Pons (tissue), 1 donor: Measurements from ENCODE around the gene DUSP8.
"Not testable (repeated sequence)": the region's sequence is repeated elsewhere in the genome, so short reads cannot be mapped to it uniquely, and the experiment has no call there.

Experiments
- DNase-seq: peaks from one replicate; pipeline ENCODE4 v3.0.0-alpha.2; 2016; ENCODE audit warnings: low spot score

DUSP8 gene

DNA sequence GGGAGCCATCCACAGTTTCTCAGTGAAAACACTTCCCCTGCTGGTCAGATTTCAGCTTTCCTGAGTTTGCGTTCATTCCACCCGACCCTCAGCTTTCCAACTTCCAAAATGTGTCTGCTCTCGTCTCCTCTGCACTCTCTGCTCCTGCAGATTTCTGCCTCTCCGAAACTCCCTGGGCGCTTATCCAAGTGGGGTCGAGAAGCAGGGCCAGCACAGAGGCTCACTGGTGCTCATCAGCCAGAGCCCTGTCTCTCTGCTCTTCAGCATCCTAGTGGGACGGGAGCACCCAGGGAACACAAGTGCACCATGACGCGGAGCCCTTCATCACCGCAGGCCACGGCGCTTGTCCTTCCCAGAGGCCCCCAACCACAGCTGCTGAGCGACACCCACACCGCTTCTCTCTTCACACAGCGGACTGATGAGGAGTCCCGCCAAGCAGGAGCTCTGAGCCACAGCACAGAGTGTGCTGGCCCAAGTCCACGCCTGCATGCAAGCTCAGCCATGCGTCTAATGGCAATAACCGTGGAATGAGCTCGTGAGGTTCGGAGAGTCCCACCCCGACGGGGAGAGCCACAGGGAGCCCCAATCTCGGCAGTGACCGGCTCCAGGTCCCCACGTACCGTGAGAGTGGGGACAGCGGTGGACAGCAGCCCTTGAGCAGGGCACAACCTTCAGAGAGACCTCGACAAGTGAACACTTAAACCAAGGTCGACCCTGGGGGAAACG is 57.6 kb downstream of the DUSP8 start:
- no peak for DNase-seq

DNA sequence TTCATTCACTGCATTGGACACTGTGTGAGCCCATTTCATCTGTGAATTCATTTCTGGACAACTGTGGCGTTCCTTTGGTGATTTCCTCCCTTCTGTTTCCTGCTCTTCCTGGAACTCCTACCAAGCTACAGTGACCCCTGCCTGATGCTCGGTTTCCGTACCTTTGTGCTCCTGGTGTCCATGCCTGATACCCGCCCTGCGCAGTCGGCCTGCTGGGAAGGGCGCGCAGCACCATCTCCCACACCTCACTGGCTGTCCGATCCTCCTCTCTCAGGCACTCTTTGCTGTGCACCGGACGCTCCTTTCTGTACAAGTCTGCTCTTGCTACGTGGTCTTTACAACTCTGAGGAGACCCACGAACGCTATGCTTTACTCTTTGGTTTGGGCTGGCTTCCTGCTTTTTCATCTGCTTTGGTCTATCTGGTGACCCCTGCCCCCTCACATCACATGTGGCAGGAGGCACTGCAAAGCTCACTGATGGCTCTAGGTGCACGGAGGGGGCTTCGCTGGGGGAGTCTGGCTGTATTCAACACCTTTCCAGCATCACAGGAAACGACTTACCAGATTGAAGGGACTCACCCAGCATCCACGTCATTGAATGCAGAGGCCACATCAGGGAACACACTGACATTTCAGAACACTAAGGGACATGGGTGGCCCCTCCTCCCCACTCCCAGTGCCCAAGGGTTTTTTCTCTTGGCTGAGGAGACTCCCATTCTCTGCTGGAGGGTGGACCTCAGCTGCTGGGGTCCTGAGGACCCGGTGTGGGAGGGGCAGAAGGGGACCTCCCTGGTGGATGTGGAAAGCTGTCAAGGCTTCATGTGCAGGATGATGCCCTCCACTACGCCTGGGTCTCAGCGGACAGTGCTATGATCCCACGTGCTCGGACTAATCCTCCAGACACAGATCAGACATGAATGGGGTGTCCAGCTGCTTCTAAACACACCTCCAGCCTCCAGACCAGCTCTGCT is 58.5 kb downstream of the DUSP8 start:
- DNase-seq: no peak

DNA sequence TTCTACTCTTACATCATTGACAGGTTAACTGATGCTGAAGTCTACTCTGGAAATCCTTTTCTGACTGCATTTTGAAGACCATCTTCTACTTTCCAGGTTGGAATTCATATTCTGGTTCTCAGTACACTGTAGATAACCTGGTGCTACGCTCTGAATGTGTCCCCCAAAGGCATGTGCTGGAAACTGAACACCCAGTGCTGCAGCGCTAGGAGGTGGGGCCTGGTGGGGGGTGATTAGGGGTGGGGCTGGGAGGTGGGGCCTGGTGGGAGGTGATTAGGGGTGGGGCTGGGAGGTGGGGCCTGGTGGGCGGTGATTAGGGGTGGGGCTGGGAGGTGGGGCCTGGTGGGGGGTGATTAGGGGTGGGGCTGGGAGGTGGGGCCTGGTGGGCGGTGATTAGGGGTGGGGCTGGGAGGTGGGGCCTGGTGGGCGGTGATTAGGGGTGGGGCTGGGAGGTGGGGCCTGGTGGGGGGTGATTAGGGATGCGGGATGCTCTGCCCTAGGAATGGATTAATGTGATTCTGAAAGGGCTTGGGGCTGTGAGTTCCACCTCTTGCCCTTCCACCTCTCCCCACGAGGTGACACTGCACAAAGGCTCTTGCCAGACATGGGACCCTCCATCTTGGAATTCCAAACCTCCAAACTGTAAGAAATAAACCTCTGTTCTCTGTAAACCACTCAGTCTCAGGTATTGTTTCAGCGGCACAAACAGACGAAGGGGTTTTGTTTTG is 59.4 kb downstream of the DUSP8 start:
- not testable (repeated sequence) for DNase-seq

DNA sequence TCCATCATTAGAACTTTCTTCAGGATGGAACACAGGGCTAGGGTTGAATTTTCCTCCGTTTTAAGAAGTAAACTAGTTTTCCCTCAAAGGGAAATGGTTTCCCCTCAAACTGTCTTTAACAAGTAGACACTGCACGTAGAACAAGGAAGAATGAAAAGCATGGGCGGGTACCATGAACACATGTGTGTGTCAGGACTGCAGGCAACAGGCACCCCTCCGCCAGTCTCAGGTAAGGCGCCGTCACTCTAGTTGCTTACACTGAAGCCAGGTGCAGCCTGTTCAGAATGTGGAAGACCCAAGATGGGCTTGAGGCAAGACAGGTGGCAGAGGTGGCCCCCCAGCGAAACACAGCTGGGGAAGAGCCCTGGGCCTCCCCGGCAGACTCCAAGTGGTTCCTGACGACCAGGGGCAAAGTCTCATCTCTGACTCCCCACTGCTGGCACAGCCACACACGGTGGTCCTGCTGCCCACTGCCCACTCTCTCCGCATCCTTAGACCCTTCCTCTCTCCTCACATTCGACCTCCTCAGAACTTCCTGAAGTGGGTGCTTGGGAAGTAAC is 60.1 kb downstream of the DUSP8 start:
- DNase-seq: no peak

DNA sequence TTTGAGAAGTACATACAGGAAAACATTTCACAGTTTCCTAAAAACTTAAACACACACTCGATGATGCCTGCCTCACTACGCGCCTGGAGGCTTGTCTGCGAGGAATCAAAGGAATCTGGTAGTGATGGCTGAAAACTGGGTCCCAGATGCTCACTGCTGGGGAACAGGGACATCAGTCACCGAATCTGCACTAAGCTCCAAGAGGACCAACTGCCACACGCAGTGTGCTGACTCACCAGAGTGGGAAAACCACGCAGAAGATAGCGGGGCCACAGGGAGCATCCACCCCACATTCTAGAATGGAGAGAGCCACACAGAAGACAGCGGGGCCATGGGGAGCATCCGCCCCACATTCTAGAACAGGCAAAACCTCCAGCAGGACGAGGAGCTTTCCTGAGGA is 61.1 kb downstream of the DUSP8 start:
- DNase-seq: no peak

DNA sequence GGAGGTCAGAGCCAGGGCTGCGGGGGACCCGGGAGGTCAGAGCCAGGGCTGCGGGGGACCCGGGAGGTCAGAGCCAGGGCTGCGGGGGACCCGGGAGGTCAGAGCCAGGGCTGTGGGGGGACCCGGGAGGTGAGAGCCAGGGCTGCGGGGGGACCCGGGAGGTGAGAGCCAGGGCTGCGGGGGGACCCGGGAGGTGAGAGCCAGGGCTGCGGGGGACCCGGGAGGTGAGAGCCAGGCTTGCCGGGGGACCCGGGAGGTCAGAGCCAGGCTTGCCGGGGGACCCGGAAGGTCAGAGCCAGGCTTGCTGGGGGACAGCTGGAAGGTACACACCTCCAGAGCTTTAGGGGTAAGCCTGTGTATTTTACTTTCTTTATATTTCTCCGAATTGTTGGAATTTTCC is 61.7 kb downstream of the DUSP8 start:
- not testable (repeated sequence) for DNase-seq

DNA sequence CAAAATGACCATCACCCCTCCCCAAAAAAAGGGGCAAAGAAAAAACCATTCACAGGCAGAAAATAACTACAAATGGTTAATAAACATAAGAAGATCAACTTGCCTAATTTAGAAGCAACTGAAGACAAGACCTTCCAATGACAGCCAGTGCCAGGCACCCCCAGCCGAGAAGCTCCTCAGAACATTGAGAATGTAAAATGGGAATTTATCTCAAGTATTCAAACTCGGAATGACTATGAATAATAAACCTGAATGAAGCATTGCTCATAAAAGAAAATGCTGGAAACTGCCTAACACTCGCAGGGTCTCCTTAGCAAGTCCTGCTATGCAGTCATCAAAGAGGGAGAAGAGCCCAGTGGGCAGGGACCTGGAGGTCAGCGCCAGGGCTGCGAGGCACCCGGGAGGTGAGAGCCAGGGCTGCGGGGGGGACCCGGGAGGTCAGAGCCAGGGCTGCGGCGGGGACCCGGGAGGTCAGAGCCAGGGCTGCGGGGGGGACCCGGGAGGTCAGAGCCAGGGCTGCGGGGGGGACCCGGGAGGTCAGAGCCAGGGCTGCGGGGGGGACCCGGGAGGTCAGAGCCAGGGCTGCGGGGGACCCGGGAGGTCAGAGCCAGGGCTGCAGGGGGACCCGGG is 62.3 kb downstream of the DUSP8 start:
- DNase-seq: no peak

DNA sequence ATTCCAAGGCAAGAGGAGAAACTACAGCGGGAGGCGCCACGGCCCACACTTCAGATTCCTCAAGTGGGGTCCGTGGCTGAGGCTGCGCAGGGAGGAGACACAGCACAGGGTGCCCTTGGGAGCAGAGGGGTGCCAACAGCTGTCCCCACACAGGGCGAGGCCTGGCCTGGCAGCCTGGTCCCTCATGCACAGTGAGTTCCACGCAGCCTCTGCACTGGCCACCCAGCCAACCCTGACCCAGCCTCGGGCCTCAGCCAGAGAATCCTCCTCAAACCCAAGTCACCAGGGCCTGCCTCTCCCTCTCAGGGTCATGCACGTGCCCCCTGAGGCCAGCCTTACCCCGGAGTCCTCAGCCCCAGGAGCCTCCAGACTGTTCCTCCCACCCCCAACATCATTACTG is 63.1 kb downstream of the DUSP8 start:
- DNase-seq: no peak

DNA sequence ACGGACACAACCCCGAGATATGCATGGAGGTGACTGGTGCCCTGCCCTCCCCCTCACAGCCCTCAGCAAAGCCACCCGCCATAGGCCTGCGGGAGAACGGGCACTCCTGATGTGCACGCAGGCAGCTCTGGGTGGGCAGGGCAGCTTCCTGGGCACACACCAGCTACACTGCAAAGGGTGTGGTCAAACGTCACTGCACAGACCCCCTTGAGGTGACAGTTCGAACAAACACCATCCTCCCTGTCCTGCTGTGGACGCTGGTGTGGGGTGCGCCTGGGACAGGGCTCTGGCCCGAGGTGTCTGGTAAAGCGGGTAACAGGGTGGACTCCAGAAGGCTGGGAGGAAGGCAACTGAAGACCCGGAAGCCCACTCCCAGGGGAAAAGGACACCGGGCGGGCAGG is 63.6 kb downstream of the DUSP8 start:
- DNase-seq: no peak

DNA sequence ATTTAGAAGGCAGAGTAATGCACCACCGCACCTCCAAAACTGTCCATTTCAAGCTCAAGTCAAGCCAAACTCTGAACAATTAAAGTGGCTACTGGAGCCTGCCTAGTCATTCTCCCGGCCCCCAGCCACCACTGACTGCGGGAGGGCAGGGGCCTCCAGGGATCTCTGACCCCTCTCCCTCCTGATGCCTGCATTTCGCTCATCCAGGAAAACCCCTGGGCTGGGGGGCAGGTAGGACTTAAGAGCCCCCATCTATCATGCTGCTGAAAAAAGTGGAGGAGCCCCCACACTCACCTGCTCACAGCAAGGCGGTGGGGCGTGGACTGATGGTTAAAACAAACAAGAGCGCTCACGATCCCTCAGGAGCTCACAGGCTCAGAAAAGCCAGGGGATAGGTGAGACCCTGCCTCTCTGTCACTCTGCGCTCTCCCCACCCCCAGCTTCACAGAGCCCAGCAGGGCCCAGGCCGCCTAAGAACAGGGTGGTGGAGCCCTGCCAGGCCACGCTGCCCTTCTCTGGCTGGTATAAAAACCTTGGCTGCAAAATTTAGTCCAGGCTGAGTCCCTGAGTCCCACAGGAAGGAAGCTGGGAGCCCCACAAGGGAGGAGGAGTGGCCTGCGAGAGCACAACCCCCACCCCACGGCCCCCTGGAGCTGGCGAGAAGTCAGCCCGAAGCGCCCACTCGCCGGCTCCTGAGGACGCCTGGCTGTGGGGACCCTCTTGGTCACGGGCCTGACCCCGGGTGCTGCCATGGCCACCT is 64.5 kb downstream of the DUSP8 start:
- no peak for DNase-seq

DNA sequence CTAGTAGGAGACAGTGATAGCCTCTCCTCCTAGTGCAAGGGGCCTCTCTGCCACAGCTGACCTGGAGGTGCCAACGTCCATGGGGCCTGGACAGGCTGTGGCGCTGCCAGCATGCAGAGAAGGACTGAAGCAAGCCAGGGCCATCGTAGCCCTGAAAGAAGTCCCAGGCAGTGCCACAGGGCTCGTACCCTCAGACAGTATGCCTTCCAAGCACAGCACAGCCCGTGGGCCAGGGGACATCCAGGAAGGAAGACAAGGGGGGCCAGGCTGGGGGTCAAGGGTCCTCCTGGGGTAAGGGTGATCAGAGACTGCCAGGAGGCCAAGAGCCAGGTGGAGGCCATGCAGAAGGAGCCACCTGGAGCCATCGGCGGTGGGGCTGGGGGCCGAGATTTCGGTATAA is 65.1 kb downstream of the DUSP8 start:
- no peak for DNase-seq

DNA sequence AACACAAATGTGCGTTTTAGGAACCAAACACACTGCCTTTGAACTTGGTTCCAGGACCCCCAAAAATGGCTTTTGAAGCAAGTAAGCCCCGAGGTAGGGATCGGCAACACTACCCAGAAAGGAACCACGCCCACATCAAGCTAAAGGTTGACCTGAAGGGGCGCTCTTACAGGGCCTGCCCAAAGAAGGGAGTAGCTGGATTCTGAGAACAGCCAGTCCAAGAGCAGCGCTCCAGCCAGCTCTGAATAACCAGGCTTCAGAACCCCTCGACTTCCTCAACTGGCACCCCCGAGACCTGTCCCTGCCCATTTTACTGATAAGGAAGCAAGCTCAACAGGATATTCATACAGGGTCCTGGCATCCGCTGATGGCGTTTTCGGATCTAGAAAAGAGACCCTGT is 66.6 kb downstream of the DUSP8 start:
- DNase-seq: no peak

DNA sequence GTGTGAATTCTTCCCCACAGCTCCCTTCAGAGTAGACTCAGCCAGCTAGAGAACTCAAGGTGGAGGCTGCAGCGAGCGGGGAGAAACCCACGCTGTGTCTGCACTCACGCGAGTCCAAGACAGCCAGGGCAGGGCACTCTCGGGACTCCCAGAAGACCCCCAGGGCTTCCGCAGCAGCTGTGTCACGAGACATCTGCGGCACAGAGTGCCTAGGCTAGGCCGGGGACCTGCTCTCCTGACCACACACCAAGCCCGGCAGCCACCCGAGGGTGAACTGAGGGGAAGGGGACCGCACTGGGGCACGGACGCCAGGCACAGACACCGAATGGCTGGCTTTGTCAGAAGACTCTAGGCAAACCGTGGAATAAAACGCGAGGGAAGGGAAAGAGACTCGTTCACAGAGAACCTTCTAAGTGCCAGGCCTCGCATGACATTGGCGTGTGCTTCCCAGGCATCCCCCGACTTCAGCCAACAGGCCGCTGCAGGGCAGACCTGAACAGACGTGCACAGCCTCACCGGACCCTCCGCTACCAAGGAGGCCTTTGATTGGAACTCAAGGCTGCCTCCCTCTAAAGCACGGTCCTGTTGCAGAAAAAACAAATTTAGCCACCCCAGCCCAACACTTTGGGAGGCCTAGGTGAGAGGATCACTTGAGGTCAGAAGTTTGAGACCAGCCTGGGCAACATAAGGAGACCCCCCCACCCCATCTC is 67.3 kb downstream of the DUSP8 start:
- DNase-seq: no peak

DNA sequence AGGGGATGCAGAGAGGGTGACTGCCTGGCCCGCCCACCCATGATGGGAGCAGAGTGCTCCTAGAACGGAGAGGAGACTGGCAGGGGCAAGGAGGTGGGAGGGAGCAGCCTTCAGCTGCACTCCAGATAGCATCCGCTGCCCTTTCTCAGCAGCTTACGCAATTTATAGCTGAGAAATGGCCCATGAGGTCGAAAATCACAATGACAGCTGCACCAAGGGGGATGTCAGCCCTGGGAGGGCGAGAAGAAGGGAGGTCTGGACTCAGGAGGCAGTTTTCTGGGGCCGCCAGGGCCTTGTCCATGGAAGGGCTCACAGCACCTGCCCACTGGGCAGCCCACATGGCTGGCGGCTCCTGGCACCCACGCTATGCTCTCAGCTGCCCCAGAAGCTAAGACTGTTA is 67.9 kb downstream of the DUSP8 start:
- DNase-seq: no peak
